ENCODE results near the gene SCN4B. TPM values are rescaled to one million over a fixed set of nuclear protein-coding genes. Genes with fewer than 3 reads are reported as not detected.
"Not testable (repeated sequence)": the region's sequence is repeated elsewhere in the genome, so short reads cannot be mapped to it uniquely, and the experiment has no call there.

Gene SCN4B
- polyA plus RNA-seq, 1 experiment: 0.11 TPM

DNA sequence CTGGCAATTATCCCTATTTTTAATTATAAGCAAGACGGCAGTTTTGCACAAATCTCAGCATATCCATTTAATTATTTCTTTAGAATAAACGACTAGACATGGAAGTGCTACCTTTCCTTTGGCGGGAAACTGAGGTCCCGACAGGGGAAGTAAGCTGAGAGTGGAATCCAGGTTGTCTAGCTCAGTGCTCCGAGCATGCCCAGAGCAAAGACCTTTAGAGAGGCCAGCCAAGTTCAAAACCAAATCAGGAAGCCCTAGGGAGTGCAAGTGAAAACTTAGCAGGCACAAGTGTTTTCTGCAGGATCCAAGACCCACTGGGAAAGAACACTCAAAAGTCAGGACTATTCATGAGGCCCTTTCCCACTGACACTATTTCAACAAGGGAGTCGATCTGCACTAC is 46.5 kb upstream of the SCN4B start:
- peaks cover 6% of the 10 kb centered on the region for H3K27me3 ChIP-seq (ENCODE audit: control insufficient read depth, insufficient read depth, low read length)
- no peak overlapping the region for H3K27ac ChIP-seq (ENCODE audit: low read depth, low read length)
- TF ChIP-seq, protein P1, sequence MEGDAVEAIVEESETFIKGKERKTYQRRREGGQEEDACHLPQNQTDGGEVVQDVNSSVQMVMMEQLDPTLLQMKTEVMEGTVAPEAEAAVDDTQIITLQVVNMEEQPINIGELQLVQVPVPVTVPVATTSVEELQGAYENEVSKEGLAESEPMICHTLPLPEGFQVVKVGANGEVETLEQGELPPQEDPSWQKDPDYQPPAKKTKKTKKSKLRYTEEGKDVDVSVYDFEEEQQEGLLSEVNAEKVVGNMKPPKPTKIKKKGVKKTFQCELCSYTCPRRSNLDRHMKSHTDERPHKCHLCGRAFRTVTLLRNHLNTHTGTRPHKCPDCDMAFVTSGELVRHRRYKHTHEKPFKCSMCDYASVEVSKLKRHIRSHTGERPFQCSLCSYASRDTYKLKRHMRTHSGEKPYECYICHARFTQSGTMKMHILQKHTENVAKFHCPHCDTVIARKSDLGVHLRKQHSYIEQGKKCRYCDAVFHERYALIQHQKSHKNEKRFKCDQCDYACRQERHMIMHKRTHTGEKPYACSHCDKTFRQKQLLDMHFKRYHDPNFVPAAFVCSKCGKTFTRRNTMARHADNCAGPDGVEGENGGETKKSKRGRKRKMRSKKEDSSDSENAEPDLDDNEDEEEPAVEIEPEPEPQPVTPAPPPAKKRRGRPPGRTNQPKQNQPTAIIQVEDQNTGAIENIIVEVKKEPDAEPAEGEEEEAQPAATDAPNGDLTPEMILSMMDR (IDR thresholded peaks at IDR 0.05; ENCODE audit: low read depth, low read length): no peak
- CTCF ChIA-PET: interaction anchor here (0.5 to 2.1 kb wide), 39 partner anchors 10 to 892 kb away, joined by 3 to 60 read pairs (median 5); partner anchors contain the start of genes JAML, MPZL3 and UBE4A
- POLR2A ChIA-PET: no interaction called here
- H3K4me3 ChIP-seq (ENCODE audit: low read depth, low read length): no peak overlapping the region
- no peaks in the 10 kb centered on the region for H3K9me3 ChIP-seq (ENCODE audit: control insufficient read depth, insufficient read depth, low read length)
- no peak for DNase-seq (ENCODE audit: low read depth, low spot score)

DNA sequence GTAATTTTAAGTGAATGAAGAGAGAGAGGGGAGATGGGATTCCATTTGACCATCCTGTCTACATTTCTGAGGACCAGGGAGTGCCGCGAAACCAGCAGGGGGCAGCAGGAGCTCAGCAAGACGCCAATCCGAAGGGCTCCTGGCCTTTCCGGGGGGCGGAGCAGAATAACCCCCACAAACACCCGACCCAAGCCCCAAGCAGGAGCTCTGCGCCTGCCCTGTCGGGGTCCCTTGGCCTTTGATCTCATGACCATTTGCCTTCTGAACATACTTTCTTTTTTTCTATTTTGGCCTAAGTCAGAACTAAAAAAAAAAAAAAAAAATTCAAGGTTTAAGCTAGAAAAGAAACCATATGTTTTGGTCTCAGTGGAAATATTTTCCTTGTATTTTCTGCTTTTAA is 45.7 kb upstream of the SCN4B start:
- TF ChIP-seq, protein P1 (IDR thresholded peaks at IDR 0.05; ENCODE audit: low read depth, low read length): peak; percentile 86
- H3K4me3 ChIP-seq (ENCODE audit: low read depth, low read length): no peak overlapping the region
- ChIA-PET POLR2A (no interaction called here), CTCF (interaction anchor here (0.5 to 2.1 kb wide), 45 partner anchors 9 to 892 kb away, joined by 3 to 60 read pairs (median 5); partner anchors contain the start of genes JAML, MPZL3, SCN4B and UBE4A)
- no peaks in the 10 kb centered on the region for H3K9me3 ChIP-seq (ENCODE audit: control insufficient read depth, insufficient read depth, low read length)
- no peak overlapping the region for H3K27ac ChIP-seq (ENCODE audit: low read depth, low read length)
- DNase-seq (ENCODE audit: low read depth, low spot score): peak; percentile 23
- H3K27me3 ChIP-seq (ENCODE audit: control insufficient read depth, insufficient read depth, low read length): peaks cover 6% of the 10 kb centered on the region

DNA sequence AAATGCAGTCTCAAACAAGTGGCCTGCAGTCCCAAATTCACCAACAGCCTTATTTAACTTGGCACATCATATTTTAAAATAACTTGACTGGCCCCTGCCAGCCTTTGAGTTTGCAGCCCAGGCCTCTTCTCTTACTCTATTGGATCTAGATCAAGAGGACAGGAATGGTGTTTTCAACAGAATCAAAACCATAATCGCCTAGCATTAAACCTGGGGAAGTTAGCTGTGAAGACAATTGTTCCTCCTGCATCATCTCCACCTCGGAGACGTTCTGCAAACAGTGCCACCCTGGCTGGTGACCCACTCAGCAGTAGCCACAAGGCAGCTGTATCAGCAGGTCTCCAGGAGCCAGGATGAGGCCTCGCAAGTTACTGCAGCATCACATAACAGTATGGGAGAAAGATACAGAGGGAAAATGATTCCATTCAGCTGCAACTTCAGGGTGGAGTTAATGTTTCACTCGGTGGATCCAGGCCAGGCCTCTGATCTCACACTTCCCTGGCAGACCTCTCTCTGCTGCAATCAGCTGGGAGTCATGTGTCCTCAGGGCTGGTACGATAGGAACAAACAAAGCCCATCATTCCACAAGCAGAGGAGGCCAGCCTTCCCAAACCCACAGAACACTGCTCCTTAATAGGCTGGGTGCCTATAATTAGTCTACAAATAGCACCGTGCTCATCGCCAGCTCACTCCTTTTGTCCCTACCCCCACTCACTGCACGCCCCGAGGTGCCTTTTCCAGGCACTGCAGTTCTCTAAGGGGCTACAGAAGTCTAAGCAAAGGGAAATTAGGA is 42.4 kb upstream of the SCN4B start:
- CTCF ChIA-PET: interaction anchor here (0.7 kb wide), 1 partner anchor 24 kb away, joined by 5 read pairs; no protein-coding TSS in a partner anchor
- POLR2A ChIA-PET: no interaction called here
- Histone ChIP-seq H3K27ac (ENCODE audit: low read depth, low read length) (no peak overlapping the region), H3K27me3 (ENCODE audit: control insufficient read depth, insufficient read depth, low read length) (peaks cover 3% of the 10 kb centered on the region), H3K4me3 (ENCODE audit: low read depth, low read length) (no peak overlapping the region), H3K9me3 (ENCODE audit: control insufficient read depth, insufficient read depth, low read length) (no peaks in the 10 kb centered on the region)
- DNase-seq (ENCODE audit: low read depth, low spot score): peak; percentile 6
- TF ChIP-seq, protein P1 (IDR thresholded peaks at IDR 0.05; ENCODE audit: low read depth, low read length): no peak

DNA sequence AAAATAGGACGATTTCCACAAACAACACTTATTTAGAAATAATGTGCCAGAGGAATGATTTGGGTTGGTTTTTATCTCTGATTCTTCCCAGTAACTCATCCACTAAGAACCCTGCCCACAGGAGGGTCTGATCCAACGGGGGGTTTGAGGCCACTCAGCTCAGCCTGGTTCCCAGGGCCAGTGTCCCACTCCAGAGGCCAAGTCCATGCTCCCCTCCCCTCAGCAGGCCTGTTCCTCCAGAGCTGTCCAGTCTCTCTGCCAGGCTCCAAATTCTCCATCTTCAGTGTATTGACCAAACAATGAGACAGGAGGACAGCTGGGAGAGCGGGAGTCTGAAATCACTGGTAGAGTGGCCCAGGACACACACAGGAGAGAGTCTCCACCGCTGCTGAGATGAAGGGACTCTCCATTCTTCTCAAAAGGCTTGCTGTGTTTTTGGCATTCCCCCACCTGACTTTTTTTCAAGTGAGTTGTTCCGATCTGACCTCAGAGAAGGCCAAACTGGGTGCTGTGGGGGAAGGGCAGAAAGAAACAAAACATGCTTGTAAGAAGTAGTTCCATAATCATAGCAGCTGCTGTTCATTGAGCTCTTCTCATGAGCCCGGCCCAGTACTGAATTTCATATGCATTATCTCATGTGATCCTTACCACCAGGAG is 41.4 kb upstream of the SCN4B start:
- DNase-seq (ENCODE audit: low read depth, low spot score): no peak
- H3K27ac ChIP-seq (ENCODE audit: low read depth, low read length): no peak overlapping the region
- POLR2A ChIA-PET: no interaction called here
- H3K4me3 ChIP-seq (ENCODE audit: low read depth, low read length): no peak overlapping the region
- TF ChIP-seq, protein P1 (IDR thresholded peaks at IDR 0.05; ENCODE audit: low read depth, low read length): no peak
- no peaks in the 10 kb centered on the region for H3K9me3 ChIP-seq (ENCODE audit: control insufficient read depth, insufficient read depth, low read length)
- CTCF ChIA-PET: no interaction called here
- peaks cover 3% of the 10 kb centered on the region for H3K27me3 ChIP-seq (ENCODE audit: control insufficient read depth, insufficient read depth, low read length)

DNA sequence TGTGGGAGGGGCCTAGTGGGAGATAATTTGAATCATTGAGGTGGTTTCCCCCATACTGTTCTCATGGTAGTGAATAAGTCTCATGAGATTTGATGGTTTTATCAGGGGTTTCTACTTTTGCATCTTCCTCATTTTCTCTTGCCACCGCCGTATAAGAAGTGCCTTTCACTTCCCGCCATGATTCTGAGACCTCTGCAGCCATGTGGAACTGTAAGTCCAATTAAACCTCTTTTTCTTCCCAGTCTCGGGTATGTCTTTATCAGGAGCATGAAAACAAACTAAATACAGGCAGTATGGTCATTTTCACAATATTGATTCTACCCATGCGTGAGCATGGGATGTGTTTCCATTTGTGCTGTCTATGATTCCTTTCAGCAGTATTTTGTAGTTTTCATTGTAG is 40.2 kb upstream of the SCN4B start:
- CTCF ChIA-PET; DNase-seq (ENCODE audit: low read depth, low spot score); H3K27me3 ChIP-seq (ENCODE audit: control insufficient read depth, insufficient read depth, low read length); POLR2A ChIA-PET; H3K4me3 ChIP-seq (ENCODE audit: low read depth, low read length); H3K9me3 ChIP-seq (ENCODE audit: control insufficient read depth, insufficient read depth, low read length); H3K27ac ChIP-seq (ENCODE audit: low read depth, low read length): not testable (repeated sequence)

DNA sequence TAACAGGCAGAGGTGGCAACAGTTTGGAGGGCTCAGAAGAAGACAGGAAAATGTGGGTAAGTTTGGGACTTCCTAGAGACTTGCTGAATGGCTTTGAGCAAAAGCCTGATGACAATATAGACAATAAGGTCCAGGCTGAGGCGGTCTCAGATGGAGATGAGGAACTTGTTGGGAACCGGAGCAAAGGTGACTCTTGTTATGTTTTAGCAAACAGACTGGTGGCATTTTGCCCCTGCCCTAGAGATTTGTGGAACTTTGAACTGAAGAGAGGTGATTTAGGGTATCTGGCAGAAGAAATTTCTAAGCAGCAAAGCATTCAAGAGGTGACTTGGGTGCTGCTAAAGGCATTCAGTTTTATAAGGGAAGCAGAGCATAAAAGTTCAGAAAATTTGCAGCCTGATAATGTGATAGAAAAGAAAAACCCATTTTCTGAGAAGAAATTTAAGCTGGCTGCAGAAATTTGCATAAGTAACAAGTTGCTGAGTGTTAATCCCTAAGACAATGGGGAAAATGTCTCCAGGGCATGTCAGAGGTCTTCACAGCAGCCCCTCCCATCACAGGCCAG is 38.4 kb upstream of the SCN4B start:
- H3K9me3 ChIP-seq (ENCODE audit: control insufficient read depth, insufficient read depth, low read length); POLR2A ChIA-PET; CTCF ChIA-PET; H3K4me3 ChIP-seq (ENCODE audit: low read depth, low read length); DNase-seq (ENCODE audit: low read depth, low spot score); H3K27ac ChIP-seq (ENCODE audit: low read depth, low read length); H3K27me3 ChIP-seq (ENCODE audit: control insufficient read depth, insufficient read depth, low read length): not testable (repeated sequence)

Measured in AG04450 (cell line).